GM12865 (cell line): Measurements from ENCODE around the gene PAN2.
A peak's percentile ranks its signal among the peaks of the same experiment; 100 is the strongest.

Experiments used
- DNase-seq: peaks from one replicate; pipeline ENCODE4 v3.0.0; 2010; ENCODE audit warnings: low read depth
- H3K4me3 ChIP-seq: 2 replicates; pipeline ENCODE4 v1.5.1; 2011; ENCODE audit warnings: mild to moderate bottlenecking, low read depth, low read length, control low read depth
- TF ChIP-seq, protein P1 (sequence below): IDR thresholded peaks from 2 replicates; pipeline ENCODE4 v1.5.1; 2011; ENCODE audit warnings: low read length, control low read depth, low read depth, inconsistent platforms; ENCODE audit not compliant: insufficient read depth; ENCODE audit errors: missing control alignments

The PAN2 gene

DNA sequence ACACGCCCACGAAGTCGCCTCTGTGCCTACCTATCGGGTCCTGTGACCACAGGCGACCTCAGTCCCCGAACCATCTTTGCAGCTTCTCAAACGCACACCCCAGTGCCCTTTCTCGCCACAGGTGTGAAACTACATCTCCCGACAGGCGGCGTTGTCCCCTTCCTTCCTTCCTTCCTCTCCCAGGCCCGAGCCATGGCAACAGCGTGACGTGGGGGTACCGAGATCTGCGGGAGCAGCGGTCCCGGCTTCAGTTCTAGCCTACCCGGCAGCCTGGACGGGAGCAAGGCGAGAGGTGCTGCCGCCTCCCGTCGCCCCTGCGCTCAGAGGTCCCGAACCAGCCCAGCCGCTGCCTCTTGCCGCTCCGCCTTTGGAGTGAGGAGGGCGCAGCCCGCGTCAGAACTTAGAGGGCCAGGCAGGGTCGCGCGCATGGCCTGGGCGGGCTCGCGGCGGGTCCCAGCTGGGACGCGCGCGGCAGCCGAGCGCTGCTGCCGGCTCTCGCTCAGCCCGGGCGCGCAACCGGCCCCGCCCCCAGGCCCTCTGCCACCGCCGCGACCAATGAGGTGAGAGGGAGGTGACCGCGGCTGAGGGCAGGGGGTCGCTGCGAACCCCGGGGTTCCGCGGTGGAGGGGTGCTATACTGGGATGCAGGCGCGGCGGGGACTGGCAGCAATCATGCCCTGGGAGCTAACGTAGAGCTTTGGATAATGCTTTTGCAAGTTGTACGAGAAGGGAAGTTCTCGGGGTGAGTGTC lies 66.9 kb downstream of the PAN2 start, which contains the start of gene COQ10A:
Gene COQ10A (plus strand): TSS at position 250 of the 750 bp plus-strand sequence. CDS start 177 bp downstream, at position 427.
- DNase-seq: peak; percentile 89
- H3K4me3 ChIP-seq: peak within 1 kb of the TSS; percentile 65
- TF ChIP-seq, protein P1, sequence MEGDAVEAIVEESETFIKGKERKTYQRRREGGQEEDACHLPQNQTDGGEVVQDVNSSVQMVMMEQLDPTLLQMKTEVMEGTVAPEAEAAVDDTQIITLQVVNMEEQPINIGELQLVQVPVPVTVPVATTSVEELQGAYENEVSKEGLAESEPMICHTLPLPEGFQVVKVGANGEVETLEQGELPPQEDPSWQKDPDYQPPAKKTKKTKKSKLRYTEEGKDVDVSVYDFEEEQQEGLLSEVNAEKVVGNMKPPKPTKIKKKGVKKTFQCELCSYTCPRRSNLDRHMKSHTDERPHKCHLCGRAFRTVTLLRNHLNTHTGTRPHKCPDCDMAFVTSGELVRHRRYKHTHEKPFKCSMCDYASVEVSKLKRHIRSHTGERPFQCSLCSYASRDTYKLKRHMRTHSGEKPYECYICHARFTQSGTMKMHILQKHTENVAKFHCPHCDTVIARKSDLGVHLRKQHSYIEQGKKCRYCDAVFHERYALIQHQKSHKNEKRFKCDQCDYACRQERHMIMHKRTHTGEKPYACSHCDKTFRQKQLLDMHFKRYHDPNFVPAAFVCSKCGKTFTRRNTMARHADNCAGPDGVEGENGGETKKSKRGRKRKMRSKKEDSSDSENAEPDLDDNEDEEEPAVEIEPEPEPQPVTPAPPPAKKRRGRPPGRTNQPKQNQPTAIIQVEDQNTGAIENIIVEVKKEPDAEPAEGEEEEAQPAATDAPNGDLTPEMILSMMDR: peak; percentile 56
